ENCODE results near the gene SLC2A11.

- TF ChIP-seq CTCF (IDR thresholded peaks at IDR 0.05) (no peak), EP300 (IDR thresholded peaks at IDR 0.05) (no peak), POLR2A (IDR thresholded peaks at IDR 0.05) (no peak)
Measured at GRCh38 chr22:23836281-23836680, 21.4 kb upstream of the SLC2A11 start.
